Lower leg skin (tissue), 4 donors: ENCODE data around the gene NUBP1. TPM values are rescaled to one million over a fixed set of nuclear protein-coding genes. Genes with fewer than 3 reads are reported as not detected.
"Not testable (repeated sequence)": the region's sequence is repeated elsewhere in the genome, so short reads cannot be mapped to it uniquely, and the experiment has no call there.

Experiments
- DNase-seq, 2 donors: peaks; one replicate each; pipeline ENCODE4 v3.0.0-alpha.2; 2019; ENCODE audit warnings: low spot score in 2 of 2
- H3K4me3 ChIP-seq: fragments of 200-600 bp; sonication (generic); 2 replicates; pipeline ENCODE4 v1.5.1; 2017; ENCODE audit warnings: mild to moderate bottlenecking, low read depth; ENCODE audit not compliant: poor library complexity, severe bottlenecking
- POLR2A ChIP-seq, 2 donors: fragments of 450-650 bp; IDR thresholded peaks; one replicate each; pipeline ENCODE4 v1.6.1; 2016 to 2017; ENCODE audit warnings: antibody characterized with exemption in 2 of 2, mild to moderate bottlenecking in 1 of 2, moderate library complexity in 1 of 2
- WGBS, 2 donors: methylation state at CpG; one replicate each; pipeline ENCODE4 v1.1.5; 2018; 5-methylcytosine and 5-hydroxymethylcytosine counted together
- intact Hi-C: fragments of 100-400 bp; cut with DNase I; formaldehyde crosslinking; loops from one replicate; pipeline ENCODE4 v1.15.0; 2023; ENCODE audit warnings: low total_unique reads
- total RNA-seq, 4 donors: library from RNA; depleted of rRNA; stranded (reverse); fragments of >200 nt; gene quantifications; one replicate each; pipeline ENCODE4 v1.1.0, GENCODE V29; 2016
- TF ChIP-seq, protein P1 (sequence below), 3 donors: fragments of 450-650 bp; IDR thresholded peaks; one replicate each; pipeline ENCODE4 v1.5.1; 2016; ENCODE audit warnings: antibody characterized with exemption in 3 of 3, mild to moderate bottlenecking in 3 of 3, moderate library complexity in 2 of 3

The NUBP1 gene
- total RNA-seq, 4 donors from 2014 or later: 16.3 to 26.7 (median 25.1) TPM

DNA sequence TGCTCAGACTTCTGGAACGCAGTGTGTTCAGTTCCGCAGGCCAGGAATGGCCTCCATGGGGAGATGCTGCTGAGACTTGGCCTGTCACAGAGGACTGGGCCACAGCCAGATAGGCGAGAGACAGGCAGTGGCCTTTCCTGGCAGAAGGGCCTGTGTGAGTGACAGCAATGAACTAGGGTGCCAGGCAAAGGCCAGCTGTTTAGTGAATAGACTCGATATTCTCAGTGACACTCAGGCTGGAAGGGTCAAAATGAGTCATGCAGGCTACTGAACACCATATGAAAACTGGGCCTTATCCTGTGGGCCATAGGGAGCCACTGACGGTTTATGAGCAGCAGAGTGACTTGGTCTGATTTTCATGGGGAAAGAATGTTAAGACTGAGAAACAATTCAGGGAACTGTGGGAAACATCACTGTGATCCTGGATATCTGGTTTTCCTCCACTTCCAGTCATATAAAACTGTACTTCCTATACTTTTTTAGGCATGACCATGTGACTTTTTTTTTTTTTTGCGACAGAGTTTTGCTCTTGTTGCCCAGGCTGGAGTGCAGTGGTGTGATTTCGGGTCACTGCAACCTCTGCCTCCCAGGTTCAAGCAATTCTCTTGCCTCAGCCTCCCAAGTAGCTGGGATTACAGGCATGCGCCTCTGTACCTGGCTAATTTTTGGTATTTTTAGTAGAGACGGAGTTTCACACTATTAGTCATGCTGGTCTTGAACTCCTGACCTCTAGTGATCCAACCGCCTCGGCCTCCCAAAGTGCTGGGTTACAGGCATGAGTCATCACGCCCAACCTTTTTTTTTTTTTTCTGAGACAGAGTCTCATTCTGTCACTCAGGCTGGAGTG lies 5.2 kb upstream of the NUBP1 start:
- DNase-seq: peak; percentile 43 to 88
- WGBS, 2 donors: 34 to 41% methylated on average over 12 of the region's 12 CpGs
- no peak for TF ChIP-seq POLR2A (IDR thresholded peaks at IDR 0.05)
- TF ChIP-seq, protein P1, sequence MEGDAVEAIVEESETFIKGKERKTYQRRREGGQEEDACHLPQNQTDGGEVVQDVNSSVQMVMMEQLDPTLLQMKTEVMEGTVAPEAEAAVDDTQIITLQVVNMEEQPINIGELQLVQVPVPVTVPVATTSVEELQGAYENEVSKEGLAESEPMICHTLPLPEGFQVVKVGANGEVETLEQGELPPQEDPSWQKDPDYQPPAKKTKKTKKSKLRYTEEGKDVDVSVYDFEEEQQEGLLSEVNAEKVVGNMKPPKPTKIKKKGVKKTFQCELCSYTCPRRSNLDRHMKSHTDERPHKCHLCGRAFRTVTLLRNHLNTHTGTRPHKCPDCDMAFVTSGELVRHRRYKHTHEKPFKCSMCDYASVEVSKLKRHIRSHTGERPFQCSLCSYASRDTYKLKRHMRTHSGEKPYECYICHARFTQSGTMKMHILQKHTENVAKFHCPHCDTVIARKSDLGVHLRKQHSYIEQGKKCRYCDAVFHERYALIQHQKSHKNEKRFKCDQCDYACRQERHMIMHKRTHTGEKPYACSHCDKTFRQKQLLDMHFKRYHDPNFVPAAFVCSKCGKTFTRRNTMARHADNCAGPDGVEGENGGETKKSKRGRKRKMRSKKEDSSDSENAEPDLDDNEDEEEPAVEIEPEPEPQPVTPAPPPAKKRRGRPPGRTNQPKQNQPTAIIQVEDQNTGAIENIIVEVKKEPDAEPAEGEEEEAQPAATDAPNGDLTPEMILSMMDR (IDR thresholded peaks at IDR 0.05): no peak
- intact Hi-C loops: loop anchor here (5.0 kb wide), 1 partner anchor 226 kb away; no protein-coding TSS in a partner anchor
- no peak overlapping the region for H3K4me3 ChIP-seq

DNA sequence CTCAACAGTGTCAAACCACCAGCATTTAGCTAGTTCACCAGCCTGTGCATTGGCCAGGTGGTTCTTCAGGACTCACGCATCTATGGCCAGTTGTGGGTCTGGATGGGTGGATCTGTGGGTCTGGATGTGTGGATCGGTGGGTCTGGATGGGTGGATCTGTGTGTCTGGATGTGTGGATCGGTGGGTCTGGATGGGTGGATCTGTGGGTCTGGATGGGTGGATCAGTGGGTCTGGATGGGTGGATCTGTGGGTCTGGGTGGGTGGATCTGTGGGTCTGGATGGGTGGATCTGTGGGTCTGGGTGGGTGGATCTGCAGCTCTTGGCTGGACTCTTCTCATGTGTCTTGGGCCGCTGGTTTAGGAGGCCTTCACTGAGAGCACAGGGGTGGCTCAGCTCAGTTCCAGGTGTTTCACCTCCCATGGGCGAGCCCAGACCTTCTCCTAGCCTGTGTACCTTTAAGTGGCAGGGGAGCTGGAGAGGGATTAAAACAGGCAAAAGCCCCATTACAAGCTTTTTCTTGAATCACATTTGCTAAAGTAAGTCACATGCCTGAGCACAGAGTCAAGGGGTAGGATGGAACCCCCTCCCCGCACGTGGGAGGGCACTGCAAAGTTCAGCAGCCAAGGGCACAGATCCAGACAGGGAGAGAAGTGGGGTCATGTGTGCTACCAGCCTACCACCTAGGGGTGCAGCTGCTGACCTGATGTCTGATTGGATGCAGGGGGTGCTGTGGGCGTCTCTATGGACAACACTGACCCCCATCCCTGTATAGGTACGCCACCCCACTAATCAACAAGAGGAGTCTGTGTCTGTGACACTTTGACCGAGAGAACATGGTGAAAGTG lies 3.4 kb upstream of the NUBP1 start:
- 86 to 90% methylated on average over 10 of the region's 10 CpGs for WGBS, 2 donors
- DNase-seq: peak in 1 of 2 donors; percentile 70
- H3K4me3 ChIP-seq: no peak overlapping the region
- intact Hi-C loops: loop anchor here (5.0 kb wide), 1 partner anchor 228 kb away; no protein-coding TSS in a partner anchor
- no peak for TF ChIP-seq POLR2A (IDR thresholded peaks at IDR 0.05)
- TF ChIP-seq, protein P1 (IDR thresholded peaks at IDR 0.05): no peak

- DNase-seq: no peak
- no peak overlapping the region for H3K4me3 ChIP-seq
- intact Hi-C loops: no loop called here
- WGBS, 2 donors: 83 to 89% methylated on average over 2 of the region's 2 CpGs
- TF ChIP-seq, protein P1 (IDR thresholded peaks at IDR 0.05): no peak
- no peak for TF ChIP-seq POLR2A (IDR thresholded peaks at IDR 0.05)
Measured at GRCh38 chr16:10740845-10741208, 2.8 kb upstream of the NUBP1 start.

GRCh38 chr16:10741249-10741648 lies 2.4 kb upstream of the NUBP1 start:
- DNase-seq: peak in 1 of 2 donors; percentile 60
- 93 to 94% methylated on average over 10 of the region's 10 CpGs for WGBS, 2 donors
- H3K4me3 ChIP-seq, intact Hi-C loops: not testable (repeated sequence)

DNA sequence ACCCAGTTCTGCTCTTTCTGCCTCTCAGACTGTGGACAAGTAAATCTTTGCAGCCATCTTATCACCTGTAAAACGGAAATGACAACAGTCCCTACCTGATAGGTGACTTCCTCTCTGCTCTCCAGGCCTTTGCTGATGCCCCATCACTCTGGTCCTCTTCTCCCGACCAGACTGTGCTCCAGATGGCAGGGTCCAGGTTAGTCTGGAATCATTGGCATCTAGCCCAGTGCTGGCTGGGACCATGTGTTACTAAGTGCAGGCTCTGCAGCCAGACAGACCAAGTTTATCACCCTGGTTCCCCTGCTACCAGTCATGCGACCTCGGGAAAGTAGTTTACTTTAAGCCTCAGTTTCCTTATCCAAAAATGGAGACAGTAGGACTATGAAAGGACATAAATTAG lies 1.8 kb upstream of the NUBP1 start:
- H3K4me3 ChIP-seq: no peak overlapping the region
- peak in 1 of 2 donors; percentile 83 for DNase-seq
- WGBS, 2 donors: 73 to 76% methylated on average over 4 of the region's 4 CpGs
- TF ChIP-seq POLR2A (IDR thresholded peaks at IDR 0.05): no peak
- TF ChIP-seq, protein P1 (IDR thresholded peaks at IDR 0.05): no peak
- intact Hi-C loops: no loop called here

- WGBS, 2 donors: 31 to 32% methylated on average over 5 of the region's 5 CpGs
- H3K4me3 ChIP-seq: no peak overlapping the region
- intact Hi-C loops: no loop called here
- DNase-seq: no peak
- TF ChIP-seq, protein P1 (IDR thresholded peaks at IDR 0.05): no peak
- no peak for TF ChIP-seq POLR2A (IDR thresholded peaks at IDR 0.05)
Measured at GRCh38 chr16:10743227-10743609, 424 bp upstream of the NUBP1 start.
